Uterus (tissue), 4 donors: ENCODE results near the gene AARS1. TPM values are rescaled to one million over a fixed set of nuclear protein-coding genes. Genes with fewer than 3 reads are reported as not detected.
"Not testable (repeated sequence)": the region's sequence is repeated elsewhere in the genome, so short reads cannot be mapped to it uniquely, and the experiment has no call there.

Experiments used
- DNase-seq, 2 donors: peaks; one replicate each; pipeline ENCODE4 v3.0.0-alpha.2; 2019 to 2020
- H3K27ac ChIP-seq, 2 donors: fragments of 200-600 bp; sonication (generic); 1 replicate in 1 of 2; 2 replicates in 1 of 2; pipeline ENCODE4 v1.5.1; 2016 to 2018
- H3K27me3 ChIP-seq, 2 donors: fragments of 200-600 bp; sonication (generic); one replicate each; pipeline ENCODE4 v1.5.1; 2018 to 2019; ENCODE audit warnings: control low read depth in 1 of 2
- H3K36me3 ChIP-seq, 2 donors: fragments of 200-600 bp; sonication (generic); one replicate each; pipeline ENCODE4 v1.5.1; 2019; ENCODE audit warnings: control low read depth in 1 of 2
- H3K4me1 ChIP-seq, 2 donors: fragments of 200-600 bp; sonication (generic); one replicate each; pipeline ENCODE4 v1.5.1; 2018 to 2019; ENCODE audit warnings: control low read depth in 1 of 2
- H3K4me3 ChIP-seq, 2 donors: fragments of 200-600 bp; sonication (generic); 1 replicate in 1 of 2; 2 replicates in 1 of 2; pipeline ENCODE4 v1.5.1; 2018 to 2019; ENCODE audit warnings: mild to moderate bottlenecking in 1 of 2
- H3K9me3 ChIP-seq, 2 donors: fragments of 200-600 bp; sonication (generic); one replicate each; pipeline ENCODE4 v1.5.1; 2019; ENCODE audit warnings: control low read depth in 1 of 2
- POLR2A ChIP-seq, 2 donors: fragments of 450-650 bp; IDR thresholded peaks; one replicate each; pipeline ENCODE4 v1.6.1; 2016; ENCODE audit warnings: antibody characterized with exemption in 2 of 2, mild to moderate bottlenecking in 1 of 2, moderate library complexity in 1 of 2
- intact Hi-C: fragments of 100-400 bp; cut with DNase I; formaldehyde crosslinking; loops from one replicate; pipeline ENCODE4 v1.15.1; 2023; ENCODE audit warnings: low total_unique reads
- total RNA-seq, 4 donors: library from RNA; depleted of rRNA in 3 of 4; stranded (reverse); fragments of >200 nt in 3 of 4; gene quantifications; one replicate each; pipeline versions ENCODE4 v1.1.0 to v1.2.4, GENCODE V29; 2014 to 2023
- TF ChIP-seq, protein P1 (sequence below), 4 experiments: fragments of 200-600 bp in 2 of 4; fragments of 450-650 bp in 2 of 4; sonication (generic) in 2 of 4; IDR thresholded peaks; one replicate each; pipeline ENCODE4 v1.5.1; 2016 to 2019; ENCODE audit warnings: antibody characterized with exemption in 4 of 4, mild to moderate bottlenecking in 2 of 4, moderate library complexity in 1 of 4
- donor health status: DM: yes; HTN: yes; CAD: no.

The AARS1 gene
- total RNA-seq, 4 donors from 2014 or later: 32.5 to 99.4 (median 62.5) TPM

- DNase-seq: no peak
- H3K4me3 ChIP-seq: no peak overlapping the region
- no peaks in the 10 kb centered on the region for H3K27me3 ChIP-seq
- no peaks in the 10 kb centered on the region for H3K9me3 ChIP-seq
- no peak overlapping the region for H3K27ac ChIP-seq
- intact Hi-C loops: no loop called here
- no peaks in the 10 kb centered on the region for H3K36me3 ChIP-seq
- no peak for TF ChIP-seq POLR2A (IDR thresholded peaks at IDR 0.05)
- TF ChIP-seq, protein P1, sequence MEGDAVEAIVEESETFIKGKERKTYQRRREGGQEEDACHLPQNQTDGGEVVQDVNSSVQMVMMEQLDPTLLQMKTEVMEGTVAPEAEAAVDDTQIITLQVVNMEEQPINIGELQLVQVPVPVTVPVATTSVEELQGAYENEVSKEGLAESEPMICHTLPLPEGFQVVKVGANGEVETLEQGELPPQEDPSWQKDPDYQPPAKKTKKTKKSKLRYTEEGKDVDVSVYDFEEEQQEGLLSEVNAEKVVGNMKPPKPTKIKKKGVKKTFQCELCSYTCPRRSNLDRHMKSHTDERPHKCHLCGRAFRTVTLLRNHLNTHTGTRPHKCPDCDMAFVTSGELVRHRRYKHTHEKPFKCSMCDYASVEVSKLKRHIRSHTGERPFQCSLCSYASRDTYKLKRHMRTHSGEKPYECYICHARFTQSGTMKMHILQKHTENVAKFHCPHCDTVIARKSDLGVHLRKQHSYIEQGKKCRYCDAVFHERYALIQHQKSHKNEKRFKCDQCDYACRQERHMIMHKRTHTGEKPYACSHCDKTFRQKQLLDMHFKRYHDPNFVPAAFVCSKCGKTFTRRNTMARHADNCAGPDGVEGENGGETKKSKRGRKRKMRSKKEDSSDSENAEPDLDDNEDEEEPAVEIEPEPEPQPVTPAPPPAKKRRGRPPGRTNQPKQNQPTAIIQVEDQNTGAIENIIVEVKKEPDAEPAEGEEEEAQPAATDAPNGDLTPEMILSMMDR (IDR thresholded peaks at IDR 0.05): no peak
- no peaks in the 10 kb centered on the region for H3K4me1 ChIP-seq
Measured at GRCh38 chr16:70324998-70325747, 35.9 kb upstream of the AARS1 start.

DNA sequence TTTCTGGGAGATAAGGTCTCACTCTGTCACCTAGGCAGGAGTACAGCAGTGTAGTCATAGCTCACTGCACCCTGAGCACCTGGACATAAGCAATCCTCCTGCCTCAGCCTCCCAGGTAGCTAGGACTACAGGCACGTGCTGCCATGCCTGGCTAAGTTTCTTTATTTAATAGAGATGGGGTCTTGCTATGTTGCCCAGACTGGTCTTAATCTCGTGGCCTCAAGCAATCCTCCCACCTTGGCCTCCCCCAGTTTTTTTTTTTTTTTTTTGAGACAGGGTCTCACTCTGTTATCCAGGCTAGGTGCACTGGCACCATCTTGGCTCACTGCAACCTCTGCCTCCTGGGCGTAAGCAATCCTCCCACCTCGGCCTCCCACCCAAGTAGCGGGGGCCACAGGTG lies 30.8 kb upstream of the AARS1 start:
- Histone ChIP-seq H3K27ac (no peak overlapping the region), H3K36me3 (no peaks in the 10 kb centered on the region), H3K9me3 (no peaks in the 10 kb centered on the region), H3K27me3 (no peaks in the 10 kb centered on the region), H3K4me3 (no peak overlapping the region), H3K4me1 (no peaks in the 10 kb centered on the region)
- TF ChIP-seq, protein P1 (IDR thresholded peaks at IDR 0.05): no peak
- TF ChIP-seq POLR2A (IDR thresholded peaks at IDR 0.05): no peak
- intact Hi-C loops: no loop called here
- no peak for DNase-seq

DNA sequence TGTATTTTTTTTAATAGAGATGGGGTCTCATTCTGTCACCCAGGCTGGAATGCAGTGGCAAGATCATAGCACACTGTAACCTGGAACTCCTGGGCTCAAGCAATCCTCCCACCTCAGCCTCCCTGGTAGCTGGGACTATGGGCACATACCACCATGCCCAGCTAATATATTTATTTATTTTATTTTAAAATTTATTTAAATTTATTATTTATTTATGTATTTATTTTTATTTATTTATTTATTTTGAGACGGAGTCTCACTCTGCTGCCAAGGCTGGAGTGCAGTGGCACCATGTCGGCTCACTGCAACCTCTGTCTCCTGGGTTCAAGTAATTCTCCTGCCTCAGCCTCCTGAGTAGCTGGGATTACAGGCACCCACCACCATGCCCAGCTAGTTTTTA lies 18.4 kb upstream of the AARS1 start:
- H3K36me3 ChIP-seq, H3K4me1 ChIP-seq, H3K27me3 ChIP-seq, H3K4me3 ChIP-seq, DNase-seq, intact Hi-C loops, H3K9me3 ChIP-seq, H3K27ac ChIP-seq: not testable (repeated sequence)

DNA sequence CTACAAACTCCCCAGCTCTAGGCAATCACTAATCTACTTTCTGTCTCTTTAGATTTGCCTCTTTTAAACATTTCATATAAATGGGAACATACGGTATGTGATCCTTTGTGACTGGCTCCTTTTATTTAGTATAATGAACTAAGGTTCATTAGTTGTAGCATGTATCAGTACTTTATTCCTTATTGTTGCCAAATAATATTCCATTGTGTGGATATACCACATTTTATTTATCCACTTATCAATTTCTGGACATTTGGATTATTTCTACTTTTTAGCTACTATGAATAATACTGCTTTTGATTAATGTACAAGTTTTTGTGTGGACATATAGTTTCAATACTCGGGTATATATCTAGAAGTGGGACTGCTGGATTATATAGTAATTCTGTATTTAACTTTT lies 17.6 kb upstream of the AARS1 start:
- Histone ChIP-seq H3K4me3 (no peak overlapping the region), H3K4me1 (no peaks in the 10 kb centered on the region), H3K27ac (no peak overlapping the region), H3K36me3 (no peaks in the 10 kb centered on the region), H3K27me3 (no peaks in the 10 kb centered on the region), H3K9me3 (no peaks in the 10 kb centered on the region)
- DNase-seq: no peak
- TF ChIP-seq, protein P1 (IDR thresholded peaks at IDR 0.05): no peak
- no peak for TF ChIP-seq POLR2A (IDR thresholded peaks at IDR 0.05)
- intact Hi-C loops: no loop called here

DNA sequence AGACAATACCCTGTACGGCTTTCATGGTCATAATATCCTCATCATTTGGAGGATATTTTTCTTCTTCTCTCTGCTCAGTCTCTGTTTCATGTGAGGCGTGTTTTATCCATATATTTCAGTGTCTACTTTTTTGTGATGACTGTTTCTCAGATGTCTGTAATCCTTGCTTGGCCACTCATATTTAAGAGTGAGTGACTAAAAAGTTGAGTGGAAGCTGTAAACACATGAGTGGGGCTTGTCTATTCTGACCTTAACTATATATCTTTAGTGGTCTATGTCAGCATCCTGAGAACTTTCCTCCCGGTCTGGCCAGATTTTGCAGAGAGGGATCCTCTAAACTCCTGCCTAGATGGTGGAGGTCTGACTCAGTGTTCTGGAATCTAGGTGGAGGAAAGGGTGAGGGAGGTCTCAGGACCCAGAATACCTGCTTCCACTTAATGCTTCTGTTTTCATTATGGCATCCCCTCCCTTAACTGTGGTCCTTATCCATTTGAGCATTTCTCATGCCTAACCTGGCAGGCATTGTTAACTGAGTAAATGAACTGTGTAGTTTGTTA lies 15.7 kb upstream of the AARS1 start:
- H3K36me3 ChIP-seq: no peaks in the 10 kb centered on the region
- no peak for DNase-seq
- H3K9me3 ChIP-seq: no peaks in the 10 kb centered on the region
- TF ChIP-seq, protein P1 (IDR thresholded peaks at IDR 0.05): no peak
- no peaks in the 10 kb centered on the region for H3K4me1 ChIP-seq
- no peak overlapping the region for H3K4me3 ChIP-seq
- no peak overlapping the region for H3K27ac ChIP-seq
- intact Hi-C loops: no loop called here
- no peaks in the 10 kb centered on the region for H3K27me3 ChIP-seq
